NCI-H748 treated with DMSO at 0.1 percent for 48 hours (cell line): Measurements from ENCODE around the gene RUNX2.
"Not testable (repeated sequence)": the region's sequence is repeated elsewhere in the genome, so short reads cannot be mapped to it uniquely, and the experiment has no call there.

Source experiments
- DNase-seq: peaks from one replicate; lab custom pipeline; 2025; lab: John Stamatoyannopoulos, UW

The RUNX2 gene

GRCh38 chr6:45558858-45559257, 230.7 kb downstream of the RUNX2 start:
- DNase-seq, result no peak

DNA sequence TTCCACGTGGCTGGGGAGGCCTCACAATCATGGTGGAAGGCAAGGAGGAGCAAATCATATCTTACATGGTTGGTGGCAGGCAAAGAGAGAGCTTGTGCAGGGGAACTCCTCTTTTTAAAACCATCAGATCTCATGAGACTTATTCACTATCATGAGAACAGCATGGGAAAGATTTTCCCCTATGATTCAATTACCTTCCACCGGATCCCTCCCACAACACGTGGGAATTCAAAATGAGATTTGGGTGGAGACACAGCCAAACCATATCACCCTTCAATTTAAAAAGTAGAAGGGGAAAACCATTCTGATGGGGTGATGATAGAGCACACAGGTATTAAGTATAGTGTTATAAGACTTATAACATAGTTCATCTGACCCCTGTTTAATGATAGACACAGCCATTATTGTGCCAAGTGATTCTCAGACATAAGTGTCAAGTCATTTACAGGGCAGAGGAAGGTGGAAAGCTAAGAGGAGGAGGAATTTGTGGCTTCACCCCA, 232.2 kb downstream of the RUNX2 start:
- not testable (repeated sequence) for DNase-seq

- DNase-seq, result no peak
These were observed 234.0 kb downstream of the RUNX2 start for GRCh38 chr6:45562171-45562570.

DNA sequence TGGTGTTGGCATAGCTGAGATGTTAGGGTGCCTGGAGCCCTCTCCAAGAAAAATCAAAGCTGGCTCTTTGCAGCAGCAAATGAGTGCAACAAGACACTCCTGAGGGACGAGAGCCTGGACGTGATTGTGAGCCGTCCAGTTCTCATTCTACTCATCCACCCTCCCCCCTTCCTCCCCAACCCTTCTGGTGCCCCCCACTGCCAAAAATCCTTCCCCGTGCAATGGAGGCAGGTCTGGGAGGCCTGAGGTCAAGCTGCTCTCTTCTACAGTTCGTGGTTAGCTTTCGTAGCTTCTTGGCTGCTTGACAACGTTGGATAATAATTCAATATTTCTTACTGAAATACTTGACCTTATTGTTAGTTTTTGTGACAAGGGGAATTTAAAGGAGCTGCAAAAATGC, 234.9 kb downstream of the RUNX2 start:
- DNase-seq, result no peak

DNA sequence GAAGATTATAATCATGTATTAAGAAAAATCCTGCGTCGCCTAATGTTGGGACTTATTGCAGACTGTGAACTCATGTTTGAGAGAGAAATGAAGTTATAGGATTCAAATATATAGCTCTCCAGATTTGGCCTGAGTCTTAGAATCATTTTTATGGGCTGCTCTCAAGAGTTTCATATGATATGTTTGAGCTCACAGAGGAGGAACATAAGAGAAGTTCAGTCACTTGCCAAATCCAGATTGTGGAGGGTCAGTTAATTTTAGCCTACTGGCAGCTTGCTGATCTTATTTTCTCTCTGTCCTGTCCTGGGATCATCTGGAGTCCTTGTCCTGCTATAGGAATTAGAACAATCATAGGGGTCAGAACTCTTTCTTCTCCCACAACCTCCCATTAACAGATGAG, 235.7 kb downstream of the RUNX2 start:
- DNase-seq, result no peak

GRCh38 chr6:45566882-45567281, 238.8 kb downstream of the RUNX2 start:
- no peak for DNase-seq

GRCh38 chr6:45567879-45568278, 239.7 kb downstream of the RUNX2 start:
- DNase-seq, result no peak

- no peak for DNase-seq
These were observed 240.5 kb downstream of the RUNX2 start for GRCh38 chr6:45568626-45569025.

GRCh38 chr6:45569210-45569945, 241.2 kb downstream of the RUNX2 start:
- no peak for DNase-seq

- no peak for DNase-seq
These were observed 243.0 kb downstream of the RUNX2 start for GRCh38 chr6:45571159-45571558.

- DNase-seq, result no peak
These were observed 244.7 kb downstream of the RUNX2 start for GRCh38 chr6:45572833-45573232.

- DNase-seq, result no peak
These were observed 245.9 kb downstream of the RUNX2 start for GRCh38 chr6:45574014-45574461.

DNA sequence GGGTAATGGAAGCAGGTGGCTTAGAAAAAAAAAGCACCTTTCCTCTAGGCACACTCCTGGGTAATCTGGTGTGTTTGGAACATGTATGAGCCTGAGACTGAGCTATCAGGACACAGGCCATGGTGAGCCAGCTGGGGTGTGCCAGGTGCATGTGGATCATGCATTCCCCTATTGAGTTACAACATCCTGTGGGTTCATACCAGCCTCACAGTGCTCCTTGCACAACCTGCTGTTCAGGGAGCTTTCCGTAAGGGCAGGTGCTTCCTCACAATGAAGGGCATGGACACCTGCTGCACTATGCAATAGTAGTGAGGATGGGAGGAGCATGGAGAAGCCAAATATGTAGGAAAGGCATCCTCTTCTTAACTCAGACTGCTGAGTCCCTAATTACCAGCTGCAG, 246.8 kb downstream of the RUNX2 start:
- no peak for DNase-seq

DNA sequence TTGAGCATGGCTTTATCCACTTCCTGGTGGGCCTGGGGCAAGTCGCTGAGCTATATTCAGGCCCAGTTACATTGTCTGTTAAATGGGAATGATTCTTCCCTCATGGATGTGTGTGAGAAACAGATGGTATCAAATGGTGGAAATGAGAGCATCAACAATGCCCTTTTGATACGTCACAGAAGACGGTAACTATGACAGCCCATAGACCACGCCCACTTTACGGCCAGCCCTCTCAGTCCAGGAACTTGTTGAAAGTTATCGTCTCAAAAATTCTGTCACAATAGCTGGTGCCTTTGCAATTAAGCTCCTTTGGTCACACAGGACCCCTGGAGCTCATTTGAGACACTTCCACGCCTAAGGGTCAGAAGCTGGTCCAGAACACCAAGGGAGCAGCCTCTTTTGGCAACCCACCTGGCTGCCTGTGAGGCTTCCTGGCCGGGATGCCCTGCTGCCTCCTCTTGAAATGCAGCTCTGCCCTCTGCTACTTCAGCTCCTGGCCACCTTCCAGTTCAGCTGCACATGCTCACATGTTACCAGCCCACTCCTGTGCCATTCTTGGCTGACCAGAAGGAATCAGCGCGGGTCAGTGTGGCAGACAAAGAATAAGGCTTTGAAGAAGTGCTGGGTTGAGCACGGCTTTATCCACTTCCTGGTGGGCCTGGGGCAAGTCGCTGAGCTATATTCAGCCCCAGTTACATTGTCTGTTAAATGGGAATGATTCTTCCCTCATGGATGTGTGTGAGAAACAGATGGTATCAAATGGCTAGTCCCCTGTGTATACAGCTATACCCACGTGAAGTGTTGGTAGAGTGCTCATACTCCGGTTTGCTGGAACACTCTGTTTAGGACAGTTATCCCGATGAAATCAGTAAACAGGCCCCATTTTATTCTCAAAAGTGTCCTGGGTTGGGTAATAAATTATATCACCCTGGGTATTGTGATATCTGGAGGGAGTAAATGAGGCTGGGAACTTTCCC, 248.8 kb downstream of the RUNX2 start:
- no peak for DNase-seq

- DNase-seq, result no peak
These were observed 249.8 kb downstream of the RUNX2 start for GRCh38 chr6:45577836-45578504.

- DNase-seq, result no peak
These were observed 256.0 kb downstream of the RUNX2 start for GRCh38 chr6:45584127-45584526.

DNA sequence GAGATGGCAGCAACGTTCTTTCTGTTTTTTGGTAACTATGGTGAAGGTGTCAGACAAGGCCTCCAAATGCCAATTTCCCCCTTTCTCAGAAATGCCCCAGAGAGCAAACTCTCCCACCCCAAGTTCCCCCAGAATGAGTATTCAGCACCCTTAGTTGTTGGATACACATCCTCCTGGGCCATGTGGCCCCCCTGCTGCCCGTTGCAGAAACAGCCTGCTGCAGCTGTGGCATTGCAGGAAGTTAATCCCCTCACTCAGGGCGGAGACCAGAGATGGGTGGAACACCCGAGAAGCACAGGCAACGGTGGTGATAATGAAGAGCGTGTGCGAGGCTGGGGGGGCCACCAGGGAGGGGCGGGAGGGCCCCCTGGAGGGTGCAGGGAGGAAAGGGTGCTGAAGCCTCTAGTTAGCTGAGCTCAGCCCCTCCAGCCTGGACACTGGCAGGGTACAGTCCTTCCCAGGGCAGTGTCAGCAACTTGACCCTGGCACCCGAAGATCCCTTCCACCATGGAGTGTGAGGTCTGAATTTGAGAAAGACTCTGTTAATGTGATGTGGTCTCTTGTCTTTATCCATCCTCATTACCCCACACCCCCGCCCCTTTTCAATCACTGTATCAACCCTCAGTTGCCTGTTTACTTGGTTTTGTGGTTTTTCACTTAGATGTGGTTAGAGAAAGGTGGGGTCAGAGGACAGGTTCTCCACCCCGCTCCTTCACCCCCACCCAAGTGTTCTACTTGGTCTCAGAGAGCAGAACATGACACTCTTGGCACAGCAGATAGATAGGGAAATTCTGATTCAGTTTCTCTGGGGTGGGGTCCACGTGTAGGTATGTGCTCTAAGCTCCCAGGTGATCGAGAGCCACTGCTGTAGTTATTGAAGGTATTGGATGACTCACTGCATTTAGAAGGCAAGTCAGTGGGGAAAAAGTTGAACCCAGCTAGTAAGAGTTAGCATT, 258.4 kb downstream of the RUNX2 start:
- DNase-seq, result no peak

DNA sequence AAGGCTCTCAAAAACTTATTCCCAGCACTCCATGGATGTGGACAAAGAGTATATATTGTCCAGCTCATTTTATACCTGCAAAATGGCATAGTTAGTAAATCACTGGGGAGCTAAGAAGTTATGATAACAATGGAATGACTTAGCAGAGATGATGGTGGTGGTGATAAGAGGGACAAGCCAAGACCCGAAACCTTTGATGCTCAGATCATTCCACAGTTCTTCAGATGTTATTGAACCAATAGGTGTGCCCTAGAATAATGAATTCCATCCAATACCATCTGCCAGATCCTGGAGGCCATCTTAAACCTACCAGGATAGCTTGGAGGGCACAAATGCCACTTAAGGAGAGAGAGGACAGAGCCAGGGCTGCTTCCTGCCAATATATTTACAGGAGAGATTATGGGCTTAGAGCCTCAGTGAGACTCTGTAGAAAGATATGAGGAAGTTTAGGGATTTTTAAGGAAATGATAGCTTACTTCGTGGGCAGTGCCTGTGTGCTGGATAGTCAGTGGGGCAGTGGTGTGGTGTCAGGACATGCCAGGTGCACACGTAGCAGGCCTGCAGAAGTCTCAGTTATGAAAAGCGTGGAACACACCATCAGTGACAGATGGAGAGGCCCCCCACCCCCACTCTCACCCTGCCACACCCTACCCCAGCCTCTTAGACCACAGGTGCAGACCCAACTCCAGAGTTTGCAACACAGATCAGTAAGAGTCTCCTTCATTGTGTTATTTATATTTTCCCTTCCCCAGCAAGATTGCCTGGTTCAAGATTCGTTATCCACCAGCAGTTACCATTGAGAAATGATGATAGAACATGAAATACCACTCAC, 259.3 kb downstream of the RUNX2 start:
- DNase-seq, result no peak

GRCh38 chr6:45589367-45589766, 261.2 kb downstream of the RUNX2 start:
- DNase-seq, result no peak

GRCh38 chr6:45590226-45590625, 262.1 kb downstream of the RUNX2 start:
- DNase-seq, result no peak
